ENCODE measurements around the gene RBMS1.

The RBMS1 gene

DNA sequence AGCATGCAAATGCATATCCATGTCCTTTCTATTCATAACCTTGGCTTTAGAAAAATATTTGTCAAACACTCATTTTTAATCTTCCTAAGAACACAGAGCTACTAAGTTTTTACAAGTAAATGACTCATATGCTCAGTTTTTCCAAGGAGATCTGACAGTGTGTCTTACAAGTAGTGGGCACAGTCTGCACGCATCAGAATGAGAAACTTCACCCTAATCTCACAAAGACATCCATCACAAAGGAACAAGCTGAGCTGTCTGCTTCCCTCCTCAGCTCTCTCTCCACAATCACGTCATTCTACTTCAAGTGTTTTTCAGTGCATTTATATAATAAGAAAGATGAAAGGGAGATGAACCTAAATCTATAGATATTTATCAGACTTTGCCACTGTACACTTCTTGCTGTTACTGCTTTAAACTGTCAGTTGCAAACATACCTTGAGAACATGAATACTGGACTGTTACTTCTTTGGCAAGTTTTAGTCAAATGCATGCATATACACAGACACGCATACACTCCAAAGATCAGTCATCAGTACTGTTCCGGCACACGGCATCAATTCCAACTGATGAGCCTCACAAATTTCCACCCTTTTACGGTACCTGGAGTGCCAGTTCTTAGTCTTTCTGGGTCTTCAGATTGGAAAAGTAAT, 75.7 kb downstream of the RBMS1 start:
- no peak overlapping the region for H3K4me3 ChIP-seq (ENCODE audit: low read depth, low read length)

DNA sequence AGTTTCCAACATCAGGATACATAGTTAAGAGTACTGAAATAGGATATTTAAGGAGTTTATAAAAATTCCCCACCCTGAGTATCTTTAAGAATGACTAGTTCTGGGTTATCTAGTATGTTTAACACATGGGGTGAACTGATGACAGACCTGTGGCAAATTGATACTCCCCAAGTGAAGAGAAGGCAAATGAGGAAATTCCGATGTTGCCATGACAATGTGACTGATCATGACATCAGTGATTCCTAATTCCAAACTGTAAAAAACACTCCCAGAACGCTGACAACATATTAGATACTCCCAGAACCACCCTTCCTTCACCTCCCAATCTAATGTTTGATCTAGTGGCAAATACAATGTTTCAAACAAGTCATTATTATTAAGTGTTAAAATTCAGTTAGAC, 77.6 kb downstream of the RBMS1 start:
- no peak overlapping the region for H3K4me3 ChIP-seq (ENCODE audit: low read depth, low read length)

DNA sequence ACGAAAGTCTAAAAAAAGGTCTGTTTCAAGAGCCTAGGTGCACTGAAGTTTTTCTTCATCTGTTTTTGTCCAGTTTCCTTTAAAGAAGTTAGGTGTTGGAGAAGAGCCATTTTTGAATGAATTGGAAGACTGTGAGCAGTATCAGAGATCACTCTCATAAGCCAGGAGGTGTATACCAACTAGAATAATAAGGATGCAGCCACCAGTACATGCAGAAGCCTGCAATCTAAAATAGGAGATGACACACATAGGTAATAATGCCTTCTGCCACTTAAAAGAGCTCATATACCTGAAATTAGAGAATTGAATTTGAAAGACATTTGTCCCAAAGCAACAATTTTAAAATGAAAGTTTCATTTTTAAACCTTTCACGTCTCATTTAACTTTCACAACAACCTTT, 81.7 kb downstream of the RBMS1 start:
- no peak overlapping the region for H3K4me3 ChIP-seq (ENCODE audit: low read depth, low read length)

DNA sequence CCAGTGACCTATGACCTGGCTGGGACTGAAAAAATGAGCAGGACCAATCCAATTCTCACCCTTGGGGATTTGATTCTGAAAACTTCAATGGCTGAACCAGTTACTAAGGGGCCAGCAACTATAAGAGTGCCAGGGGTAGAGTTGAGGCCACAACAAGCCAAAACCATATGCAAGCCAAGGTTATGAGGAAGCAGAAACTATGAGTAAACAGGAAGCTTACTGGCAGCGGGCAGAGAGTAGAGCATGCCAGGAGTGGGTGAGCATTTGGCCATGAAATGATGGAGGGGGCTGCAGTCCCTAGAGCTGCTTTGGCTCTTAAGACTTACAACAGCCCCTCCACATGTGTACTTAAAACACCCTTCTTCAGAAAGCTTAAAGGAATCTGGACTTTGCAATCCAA, 82.4 kb downstream of the RBMS1 start:
- no peak overlapping the region for H3K4me3 ChIP-seq (ENCODE audit: low read depth, low read length)

DNA sequence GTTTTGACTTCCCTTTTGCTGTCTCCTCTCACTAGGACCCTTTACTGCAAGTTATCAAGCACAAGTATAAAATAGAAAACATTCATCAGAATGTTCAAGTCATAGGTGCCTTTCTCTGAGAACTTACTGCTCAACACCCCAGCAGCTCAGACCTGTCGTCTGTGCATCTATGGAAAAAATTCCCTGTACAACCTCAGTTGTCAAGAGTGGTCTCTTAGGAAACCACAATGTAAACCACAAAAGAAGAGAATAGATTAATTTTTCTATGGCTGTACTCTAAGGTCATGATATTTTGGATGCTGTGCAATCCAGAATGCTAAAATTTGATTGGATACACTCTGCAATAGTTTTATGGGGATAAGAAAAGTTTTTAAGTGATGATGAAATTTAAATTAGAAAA, 84.1 kb downstream of the RBMS1 start:
- H3K4me3 ChIP-seq (ENCODE audit: low read depth, low read length) = no peak overlapping the region

DNA sequence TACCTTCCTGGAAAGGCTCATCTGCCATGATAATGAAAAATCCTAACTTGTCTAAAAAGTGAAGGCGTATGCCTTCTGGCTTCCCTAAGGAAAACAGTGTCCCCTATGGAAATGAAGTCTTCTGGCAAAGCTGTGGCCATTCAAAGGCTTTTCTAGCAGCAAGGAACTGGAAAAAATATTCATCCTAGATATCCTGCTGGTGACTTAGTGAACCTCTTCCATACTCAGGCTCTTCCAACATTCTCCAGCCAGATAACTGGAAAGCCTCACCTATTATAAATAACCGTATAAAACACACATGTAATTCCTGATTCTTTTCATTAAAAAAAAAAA, 84.7 kb downstream of the RBMS1 start:
- H3K4me3 ChIP-seq (ENCODE audit: low read depth, low read length) = peak overlapping the region; percentile 48

DNA sequence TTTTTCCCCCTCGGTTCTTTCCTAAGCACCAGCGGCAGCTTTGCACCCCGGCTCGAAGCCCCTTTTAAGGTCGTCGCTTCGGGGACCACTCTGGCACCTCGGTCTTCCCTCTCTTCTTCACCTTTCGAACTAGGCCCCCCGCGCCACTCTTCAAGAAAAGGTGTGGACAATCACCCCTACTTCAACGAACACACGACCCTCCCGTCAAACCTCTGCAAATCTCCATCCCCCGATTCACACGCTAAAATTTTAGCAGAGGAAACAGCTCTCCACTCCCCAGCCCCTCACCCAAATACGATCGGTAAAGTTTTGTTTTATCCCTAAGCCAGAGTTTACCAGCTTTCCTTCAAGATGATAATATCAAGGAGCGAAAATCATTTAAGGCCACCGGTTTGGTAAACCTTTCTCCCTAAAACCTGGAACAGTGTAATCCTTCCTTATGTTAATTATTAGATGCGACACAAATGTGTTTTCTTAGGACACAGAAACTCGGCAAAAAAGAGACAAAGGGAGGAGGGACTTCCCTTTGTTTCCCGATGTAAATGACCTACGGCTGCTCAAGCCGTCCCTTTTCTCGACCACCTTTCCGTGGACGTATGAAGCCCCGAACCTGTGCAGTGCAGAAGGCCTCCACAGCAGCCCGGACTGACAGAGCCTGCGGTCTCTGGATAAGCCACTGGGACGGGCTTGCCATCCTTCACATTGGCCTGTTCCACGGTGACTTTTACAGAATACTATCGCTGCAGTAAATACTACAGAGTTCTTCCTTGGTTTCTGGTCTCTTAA, 85.2 kb downstream of the RBMS1 start:
- peak overlapping the region; percentile 48 for H3K4me3 ChIP-seq (ENCODE audit: low read depth, low read length)

DNA sequence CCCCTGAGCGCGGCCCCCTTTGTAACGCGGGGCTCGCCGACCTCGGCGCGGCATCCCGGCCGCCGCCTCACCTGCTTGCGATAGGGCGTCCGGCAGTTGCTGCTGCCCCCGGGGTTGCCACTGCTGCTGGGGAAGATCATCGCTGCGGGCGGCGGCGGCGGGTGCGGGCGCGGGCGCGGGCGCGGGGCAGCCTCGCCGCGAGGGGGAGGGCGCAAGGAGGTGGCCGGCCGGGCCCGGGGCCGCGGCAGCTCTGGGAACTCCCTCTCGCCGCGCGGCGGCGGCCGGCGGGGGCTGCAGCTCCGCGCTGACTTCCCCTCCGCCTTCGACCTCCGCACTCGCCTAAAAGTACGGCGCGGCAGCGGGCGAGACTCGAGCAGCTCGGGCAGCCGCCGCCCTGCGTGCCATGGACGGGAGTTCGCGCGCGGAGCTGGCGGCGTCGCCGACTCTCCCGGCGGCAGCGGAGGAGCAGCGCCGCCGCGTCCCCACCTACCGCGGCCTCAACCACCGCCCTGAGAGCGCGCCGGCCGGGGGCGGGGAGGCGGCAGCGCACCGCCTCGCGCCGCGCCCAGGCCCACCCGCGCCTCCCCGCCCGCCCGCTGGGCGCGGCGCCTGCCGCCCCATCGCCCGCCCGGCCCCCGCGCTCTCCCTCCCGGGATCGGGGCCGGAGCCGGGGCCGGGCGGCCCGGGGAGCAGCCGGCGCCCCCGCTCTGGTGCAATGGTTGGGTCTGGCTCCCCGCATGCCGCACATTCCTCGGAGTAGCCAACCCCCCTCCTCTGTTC, 86.0 kb downstream of the RBMS1 start:
- H3K4me3 ChIP-seq (ENCODE audit: low read depth, low read length) = peak overlapping the region; percentile 65

DNA sequence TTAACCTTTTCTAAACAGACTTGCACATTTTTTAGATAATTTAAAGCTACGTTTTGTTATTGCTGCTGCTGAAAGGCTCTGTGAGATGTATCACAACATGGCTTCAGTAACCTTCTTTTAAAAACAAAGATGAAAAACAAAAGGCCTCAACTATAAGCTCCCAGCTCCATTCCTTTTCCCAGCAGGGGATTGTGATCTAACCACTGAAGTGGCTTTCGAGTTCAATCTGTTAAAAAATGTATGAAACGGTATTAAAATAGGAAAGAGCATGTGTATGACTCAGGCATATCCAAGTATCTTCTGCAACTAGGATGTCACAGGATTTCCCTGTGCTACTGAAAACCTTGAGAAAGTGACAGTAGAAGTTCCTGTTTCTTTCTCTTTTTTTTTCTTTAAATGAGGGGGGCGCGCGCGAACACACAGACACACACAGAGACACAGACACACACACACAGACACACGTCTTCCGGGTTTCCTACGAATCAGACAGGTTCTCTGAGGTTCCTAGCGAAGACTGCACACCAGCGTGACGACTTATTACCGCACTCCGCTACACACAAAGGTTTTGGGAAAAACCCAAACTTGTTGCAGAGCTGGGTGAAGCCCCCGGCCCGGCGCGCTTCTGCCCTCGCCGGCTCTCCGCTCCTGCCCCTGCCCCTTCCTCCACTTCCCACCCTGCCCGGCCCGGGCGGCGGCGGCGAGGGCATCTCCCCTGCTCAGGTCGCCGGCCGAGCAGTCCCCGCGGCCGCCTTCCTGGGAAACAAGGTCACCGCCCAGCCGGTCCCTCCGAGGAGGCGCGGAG, 86.8 kb downstream of the RBMS1 start:
- peak overlapping the region; percentile 65 for H3K4me3 ChIP-seq (ENCODE audit: low read depth, low read length)

DNA sequence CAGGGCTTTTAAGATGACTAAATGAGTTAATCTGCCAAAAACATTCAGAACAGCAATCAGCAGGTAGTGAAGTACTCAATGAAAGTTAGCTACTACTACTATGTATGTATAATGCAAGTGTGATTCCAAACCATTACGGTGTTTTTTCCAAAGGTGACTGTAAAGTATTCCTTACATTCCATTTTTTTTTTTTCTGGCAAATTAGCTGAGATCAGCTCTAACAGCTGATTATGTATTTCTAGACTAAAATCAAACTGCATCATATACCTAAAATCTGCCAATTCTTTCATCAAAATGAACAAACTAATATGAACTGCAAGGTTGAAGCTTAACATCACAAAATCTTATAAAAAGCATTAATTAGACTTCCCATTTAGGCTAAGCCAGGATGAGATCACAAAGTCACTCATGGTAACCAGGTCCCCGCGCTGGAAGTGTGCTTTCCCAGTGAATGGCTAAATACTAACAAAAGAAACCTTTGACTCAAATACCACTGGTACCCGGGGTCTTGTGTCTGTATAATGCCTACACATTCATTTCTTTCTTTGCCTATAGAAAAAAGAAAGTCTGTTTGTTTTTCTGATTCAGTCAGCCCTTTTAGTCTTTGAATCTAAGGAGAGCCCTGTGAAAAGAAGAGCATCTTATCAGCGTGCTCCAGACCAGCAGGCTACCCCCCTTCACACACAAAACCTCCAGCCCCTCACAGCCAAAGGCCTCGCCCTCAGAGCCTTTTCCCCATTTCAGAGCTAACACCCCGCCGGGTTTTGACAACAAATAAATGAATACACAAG, 88.3 kb downstream of the RBMS1 start:
- H3K4me3 ChIP-seq (ENCODE audit: low read depth, low read length) = no peak overlapping the region

DNA sequence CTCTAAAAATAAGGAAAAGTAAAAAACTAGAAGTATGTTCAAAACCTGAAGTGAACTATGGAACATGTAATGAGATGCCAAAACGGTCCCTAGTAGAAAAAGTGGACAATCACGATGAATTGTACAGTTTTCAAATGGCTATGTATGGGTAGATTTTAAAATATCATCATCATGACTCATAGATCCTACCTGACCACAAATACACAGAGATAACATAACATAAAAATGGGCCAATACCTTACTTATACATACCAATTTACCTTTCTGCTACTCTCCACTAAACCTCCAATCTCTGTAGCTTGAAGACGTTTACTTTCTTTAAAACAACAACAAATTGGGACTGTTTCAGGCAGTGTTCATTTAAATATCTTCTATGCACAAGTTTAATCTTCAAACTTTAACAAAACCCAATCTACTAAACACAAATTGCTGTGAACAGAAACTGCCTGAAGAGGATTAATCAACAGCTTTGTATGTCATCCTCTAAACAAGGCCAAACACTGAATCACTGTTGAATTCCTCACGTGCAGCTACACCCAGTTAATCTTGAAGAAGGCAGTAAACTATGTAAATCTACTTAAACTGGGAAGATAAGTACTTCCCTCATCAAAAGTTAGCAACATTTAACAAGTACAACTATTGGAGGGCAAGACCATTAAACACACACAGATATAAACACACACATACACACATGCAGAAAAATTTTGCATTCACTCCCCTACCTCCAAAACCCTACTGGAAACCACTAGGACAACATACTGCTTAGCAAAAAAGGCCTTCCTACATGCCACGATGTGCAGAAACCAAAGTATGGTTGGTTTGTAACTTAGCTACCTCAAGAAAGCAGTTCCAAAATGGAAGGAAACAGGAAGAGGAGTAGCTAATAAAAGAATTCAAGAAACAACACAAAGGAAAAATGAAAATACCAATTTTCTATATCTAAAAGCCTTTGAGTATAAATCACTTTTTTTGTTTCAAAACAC, 90.3 kb downstream of the RBMS1 start:
- no peak overlapping the region for H3K4me3 ChIP-seq (ENCODE audit: low read depth, low read length)

DNA sequence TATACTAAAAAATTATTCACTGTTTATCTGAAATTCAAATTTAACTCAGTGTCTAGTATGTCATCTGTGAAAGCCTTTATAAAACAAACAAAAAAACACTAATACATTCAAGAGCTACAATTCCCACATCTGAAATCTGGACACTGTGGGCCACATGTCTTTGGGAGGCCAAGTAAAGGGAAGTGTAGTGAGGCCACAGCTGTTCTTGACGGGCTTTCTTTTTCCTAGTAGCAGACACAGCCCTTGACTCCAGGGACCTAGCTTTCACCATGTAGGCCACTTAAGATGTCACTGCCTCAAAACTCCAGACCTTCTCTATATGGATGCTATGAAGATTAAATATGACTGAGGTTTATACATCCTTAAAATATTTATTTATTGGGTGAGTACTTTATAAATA, 91.1 kb downstream of the RBMS1 start:
- H3K4me3 ChIP-seq (ENCODE audit: low read depth, low read length) = no peak overlapping the region

DNA sequence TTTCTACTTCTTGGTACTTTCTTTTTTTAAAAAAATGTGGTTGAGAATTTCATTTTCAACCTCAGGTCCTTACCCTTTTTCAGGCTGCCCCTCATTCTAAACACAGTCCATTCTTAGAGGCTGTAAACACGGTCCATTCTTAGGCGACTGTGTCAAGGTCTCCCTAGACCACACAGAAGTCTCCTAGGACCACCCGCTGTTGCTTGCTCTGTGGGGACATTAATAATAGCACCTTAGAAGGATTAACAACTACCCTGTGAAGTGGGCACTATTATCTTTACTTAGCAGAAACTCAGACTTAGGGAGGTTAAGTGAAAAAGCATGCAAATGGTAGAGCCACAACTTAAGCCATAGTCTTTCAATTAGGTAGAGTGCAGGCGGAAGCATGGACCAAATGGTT, 91.7 kb downstream of the RBMS1 start:
- no peak overlapping the region for H3K4me3 ChIP-seq (ENCODE audit: low read depth, low read length)

DNA sequence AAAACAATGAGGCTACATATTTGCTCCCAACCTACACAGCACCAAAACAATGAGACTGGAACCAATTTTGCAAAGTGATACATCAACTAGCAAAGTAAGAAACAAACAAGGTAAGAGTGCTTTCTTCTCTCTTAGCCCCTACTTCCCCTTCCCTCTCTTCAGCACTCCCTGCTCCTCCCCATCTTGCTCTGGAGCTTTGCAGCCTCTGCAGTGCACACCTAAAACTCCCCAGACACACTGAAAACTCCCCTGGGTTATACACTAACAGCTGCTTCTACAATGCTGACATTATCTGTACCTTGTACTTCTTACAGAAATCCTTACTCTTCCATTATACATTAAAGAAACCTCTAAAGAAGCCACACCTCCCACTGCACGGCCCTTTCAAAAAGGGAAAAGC, 93.7 kb downstream of the RBMS1 start:
- H3K4me3 ChIP-seq (ENCODE audit: low read depth, low read length) = no peak overlapping the region

DNA sequence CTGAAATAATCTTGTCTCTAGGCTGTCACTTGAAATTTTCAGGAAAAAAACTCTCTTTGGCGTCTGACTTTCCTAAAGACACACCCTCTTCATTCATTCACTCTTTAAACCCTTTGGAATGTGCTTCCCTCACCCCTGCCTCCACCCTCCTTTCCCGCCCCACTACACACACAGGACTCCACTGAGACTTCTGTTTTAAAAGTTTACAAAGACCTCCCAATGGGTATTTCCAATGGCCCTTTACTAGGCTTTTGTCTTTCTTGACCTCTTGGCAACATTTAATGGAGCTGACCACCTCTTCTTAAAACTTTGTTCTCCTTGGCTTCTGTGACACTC, 96.1 kb downstream of the RBMS1 start:
- H3K4me3 ChIP-seq (ENCODE audit: low read depth, low read length) = no peak overlapping the region

DNA sequence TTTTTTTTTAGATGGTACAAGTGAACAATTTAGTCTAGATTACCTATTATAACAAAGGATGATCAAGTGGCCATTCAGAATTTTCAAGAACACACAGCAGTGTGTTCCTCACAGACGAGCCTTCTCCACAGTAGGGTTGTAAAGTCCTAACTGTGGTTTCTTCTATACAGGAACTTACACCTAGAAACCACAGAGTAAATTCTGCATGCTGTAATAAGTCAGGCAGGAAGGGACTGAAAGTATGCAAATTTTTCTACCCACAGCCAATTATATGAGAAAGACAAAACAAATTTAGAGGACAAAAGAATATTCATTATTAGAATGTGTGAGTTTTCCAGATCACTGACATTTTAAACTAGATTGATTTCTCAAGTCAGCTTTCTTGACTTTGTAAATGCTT, 99.5 kb downstream of the RBMS1 start:
- H3K4me3 ChIP-seq (ENCODE audit: low read depth, low read length) = no peak overlapping the region

DNA sequence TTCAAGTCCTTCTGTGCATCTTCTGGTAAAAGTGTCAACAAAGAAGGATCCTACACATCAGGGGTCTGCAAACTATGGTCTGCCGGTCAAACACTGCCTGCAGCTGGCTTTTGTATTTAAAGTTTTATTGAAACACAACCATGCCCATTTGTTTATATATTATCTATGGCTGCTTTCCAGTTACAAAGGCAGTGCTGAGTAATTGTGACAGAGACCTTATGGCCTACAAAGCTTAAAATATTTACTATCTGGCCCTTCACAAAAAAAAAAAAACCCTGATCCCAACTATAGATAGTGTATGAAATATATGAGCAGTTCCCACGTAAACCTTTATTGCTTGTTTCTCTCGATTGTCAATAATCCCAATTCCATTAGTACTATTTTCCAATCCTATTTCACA, 101.4 kb downstream of the RBMS1 start:
- H3K4me3 ChIP-seq (ENCODE audit: low read depth, low read length) = no peak overlapping the region

DNA sequence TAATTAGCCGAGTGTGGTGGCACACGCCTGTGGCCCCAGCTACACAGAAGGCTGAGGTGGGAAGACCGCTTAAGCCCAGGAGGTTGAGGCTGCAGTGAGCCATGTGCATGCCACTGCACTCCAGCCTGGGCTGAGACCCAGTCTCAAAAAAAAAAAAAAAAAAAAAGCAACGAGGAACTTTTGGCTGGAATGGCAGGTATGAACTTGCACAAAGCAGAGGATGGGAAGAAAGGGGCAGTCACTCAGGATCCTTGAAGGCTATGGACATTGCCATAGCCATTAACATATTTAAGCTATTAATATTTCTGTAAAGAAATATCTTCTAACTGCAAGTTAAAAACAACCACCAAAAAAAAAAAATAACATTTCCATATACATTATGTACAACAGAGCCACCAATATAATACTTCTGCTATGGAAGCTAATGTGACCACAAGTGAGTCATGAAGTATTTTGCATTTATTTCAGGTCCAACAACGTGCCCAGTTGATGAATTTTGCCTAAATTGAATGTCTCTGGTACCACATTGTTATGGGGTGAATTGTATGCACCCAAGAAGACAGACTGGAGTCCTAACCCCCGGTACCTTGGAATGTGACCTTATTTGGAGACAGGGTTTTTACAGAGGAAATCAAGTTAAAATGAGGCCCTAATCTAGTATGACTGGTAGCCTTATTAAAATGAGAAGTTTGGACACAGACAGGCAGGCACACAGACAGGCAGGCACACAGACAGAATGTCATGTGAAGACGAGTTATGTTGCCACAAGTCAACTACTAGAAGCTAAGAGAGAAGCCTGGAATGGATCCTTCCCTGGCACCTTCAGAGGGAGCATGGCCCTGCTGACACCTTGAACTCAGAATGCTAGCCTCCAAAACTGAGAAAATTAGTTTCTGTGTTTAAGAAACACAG, 102.8 kb downstream of the RBMS1 start:
- H3K4me3 ChIP-seq (ENCODE audit: low read depth, low read length) = no peak overlapping the region

Measured in iPS-11a (cell line).